IMR-90 (cell line): ENCODE data around the gene RSAD1. TPM values are rescaled to one million over a fixed set of nuclear protein-coding genes. Genes with fewer than 3 reads are reported as not detected.

Experiments
- ATAC-seq: fragments of 200-7000 bp; cut with Tn5 transposase; 2 replicates; pipeline ENCODE4 v1.9.1; 2020; ENCODE audit warnings: low read depth, mild to moderate bottlenecking, moderate library complexity
- BruUV-seq: library from RNA; stranded (reverse); fragments of 400-500 nt; replicated peaks from 2 replicates; lab custom pipeline; 2021; lab: Mats Ljungman, UMichigan
- CTCF ChIA-PET: fragments of 300-600 bp; formaldehyde crosslinking; extraction: SDS; loops from one replicate; lab custom pipeline; 2021; ENCODE audit warnings: antibody characterized with exemption; lab: Yijun Ruan, JAX
- POLR2A ChIA-PET: fragments of 300-600 bp; sonication (Branson Sonifier 250); formaldehyde crosslinking; loops from one replicate; lab custom pipeline; 2022; ENCODE audit warnings: antibody characterized with exemption; ENCODE audit not compliant: unreplicated experiment; lab: Charles Lee
- DNase-seq: peaks from one replicate; pipeline ENCODE4 v3.0.0; 2013
- H2AFZ ChIP-seq: replicated peaks from 2 replicates; pipeline ENCODE3; 2013; ENCODE audit warnings: low read length, mild to moderate bottlenecking; ENCODE audit not compliant: poor library complexity
- H2AK5ac ChIP-seq: 2 replicates; pipeline ENCODE4 v1.6.1; 2013; ENCODE audit warnings: low read depth, low read length, inconsistent platforms
- H2AK9ac ChIP-seq: replicated peaks from 2 replicates; pipeline ENCODE3; 2013; ENCODE audit warnings: mild to moderate bottlenecking, low read depth, low read length, moderate library complexity; ENCODE audit not compliant: poor library complexity
- H2BK120ac ChIP-seq: 2 replicates; pipeline ENCODE4 v1.6.1; 2013; ENCODE audit warnings: low read depth, low read length, inconsistent platforms
- H2BK15ac ChIP-seq: 3 replicates; pipeline ENCODE4 v1.6.1; 2013; ENCODE audit warnings: low read depth, low read length, inconsistent platforms
- H2BK20ac ChIP-seq: 2 replicates; pipeline ENCODE4 v1.6.1; 2013; ENCODE audit warnings: low read depth, mild to moderate bottlenecking, inconsistent platforms, low read length, moderate library complexity
- H2BK5ac ChIP-seq: 2 replicates; pipeline ENCODE4 v1.6.1; 2013; ENCODE audit warnings: mild to moderate bottlenecking, low read depth, low read length, inconsistent platforms; ENCODE audit not compliant: poor library complexity, severe bottlenecking
- H3K14ac ChIP-seq: replicated peaks from 2 replicates; pipeline ENCODE4 v1.6.1; 2013; ENCODE audit warnings: low read depth, low read length, inconsistent platforms
- H3K18ac ChIP-seq: 2 replicates; pipeline ENCODE4 v1.6.1; 2013; ENCODE audit warnings: low read depth, low read length, control low read depth
- H3K23ac ChIP-seq: 2 replicates; pipeline ENCODE4 v1.6.1; 2013; ENCODE audit warnings: low read depth, low read length, inconsistent platforms
- H3K27ac ChIP-seq: 2 replicates; pipeline ENCODE4 v1.5.1; 2013; ENCODE audit warnings: mild to moderate bottlenecking, control low read depth, low read length; ENCODE audit not compliant: insufficient read depth
- H3K27me3 ChIP-seq: 2 replicates; pipeline ENCODE4 v1.6.1; 2013; ENCODE audit warnings: low read length; ENCODE audit not compliant: control insufficient read depth, insufficient read depth
- H3K36me3 ChIP-seq: 2 replicates; pipeline ENCODE4 v1.6.1; 2013; ENCODE audit warnings: low read length, mixed read lengths; ENCODE audit not compliant: control insufficient read depth, insufficient read depth
- H3K4ac ChIP-seq: 2 replicates; pipeline ENCODE4 v1.6.1; 2013; ENCODE audit warnings: low read depth, low read length, inconsistent platforms
- H3K4me1 ChIP-seq: 2 replicates; pipeline ENCODE4 v1.6.1; 2013; ENCODE audit warnings: low read length, mixed read lengths; ENCODE audit not compliant: control insufficient read depth, insufficient read depth
- H3K4me2 ChIP-seq: 2 replicates; pipeline ENCODE4 v1.6.1; 2013; ENCODE audit warnings: low read depth, mild to moderate bottlenecking, control low read depth, low read length, moderate library complexity
- H3K4me3 ChIP-seq: 2 replicates; pipeline ENCODE4 v1.5.1; 2013; ENCODE audit warnings: low read depth, mild to moderate bottlenecking, control low read depth, low read length, moderate library complexity; ENCODE audit not compliant: insufficient read depth
- H3K56ac ChIP-seq: 2 replicates; pipeline ENCODE4 v1.6.1; 2013; ENCODE audit warnings: low read length, inconsistent platforms; ENCODE audit not compliant: insufficient read depth; ENCODE audit errors: extremely low read depth
- H3K79me1 ChIP-seq, 2 experiments: 2 replicates each; pipeline ENCODE4 v1.6.1; 2013; ENCODE audit warnings: low read length in 2 of 2, inconsistent platforms in 1 of 2, low read depth in 1 of 2
- H3K9ac ChIP-seq: 2 replicates; pipeline ENCODE4 v1.6.1; 2013; ENCODE audit warnings: low read depth, low read length, control low read depth
- H3K9me1 ChIP-seq: 2 replicates; pipeline ENCODE4 v1.6.1; 2013; ENCODE audit warnings: low read length, inconsistent platforms; ENCODE audit not compliant: insufficient read depth
- H3K9me3 ChIP-seq: 2 replicates; pipeline ENCODE4 v1.6.1; 2013; ENCODE audit warnings: low read length; ENCODE audit not compliant: control insufficient read depth, insufficient read depth
- H4K20me1 ChIP-seq: 2 replicates; pipeline ENCODE4 v1.6.1; 2013; ENCODE audit warnings: low read length, inconsistent platforms; ENCODE audit not compliant: insufficient read depth
- H4K5ac ChIP-seq: 2 replicates; pipeline ENCODE4 v1.6.1; 2013; ENCODE audit warnings: mild to moderate bottlenecking, low read depth, low read length, control low read depth
- H4K8ac ChIP-seq, 2 experiments: 2 replicates each; pipeline ENCODE4 v1.6.1; 2013; ENCODE audit warnings: low read depth in 2 of 2, low read length in 2 of 2, control low read depth in 1 of 2, inconsistent platforms in 1 of 2
- H4K91ac ChIP-seq: 2 replicates; pipeline ENCODE4 v1.6.1; 2013; ENCODE audit warnings: low read depth, low read length, inconsistent platforms; ENCODE audit not compliant: insufficient read depth
- BHLHE40 ChIP-seq: fragments of 150-350 bp; IDR thresholded peaks from 2 replicates; pipeline ENCODE4 v1.6.1; 2016; ENCODE audit warnings: mild to moderate bottlenecking, low read depth, low read length
- CEBPB ChIP-seq: IDR thresholded peaks from 2 replicates; pipeline ENCODE4 v1.6.1; 2012; ENCODE audit warnings: low read depth, low read length, improper control_type of control experiment
- CHD1 ChIP-seq: IDR thresholded peaks from 2 replicates; pipeline ENCODE4 v1.6.1; 2012; ENCODE audit warnings: low read depth, low read length, improper control_type of control experiment
- CTCF ChIP-seq: conservative IDR thresholded peaks from 2 replicates; pipeline ENCODE4 v1.5.1; 2012; ENCODE audit warnings: mild to moderate bottlenecking, low read depth, low read length, improper control_type of control experiment
- FOS ChIP-seq: fragments of 150-350 bp; IDR thresholded peaks from 2 replicates; pipeline ENCODE4 v1.6.1; 2016; ENCODE audit warnings: low read depth, low read length
- MAFK ChIP-seq: IDR thresholded peaks from 2 replicates; pipeline ENCODE4 v1.6.1; 2012; ENCODE audit warnings: low read depth, low read length, improper control_type of control experiment
- MAZ ChIP-seq: IDR thresholded peaks from 2 replicates; pipeline ENCODE4 v1.6.1; 2012; ENCODE audit warnings: low read depth, mild to moderate bottlenecking, low read length, improper control_type of control experiment, moderate library complexity, borderline replicate concordance
- MXI1 ChIP-seq: IDR thresholded peaks from 2 replicates; pipeline ENCODE4 v1.6.1; 2012; ENCODE audit warnings: low read depth, mild to moderate bottlenecking, low read length, moderate library complexity, borderline replicate concordance
- NFE2L2 ChIP-seq: fragments of 150-350 bp; IDR thresholded peaks from 2 replicates; pipeline ENCODE4 v1.6.1; 2016; ENCODE audit warnings: low read depth, mild to moderate bottlenecking, low read length
- POLR2A ChIP-seq: IDR thresholded peaks from 2 replicates; pipeline ENCODE4 v1.6.1; 2012; ENCODE audit warnings: mild to moderate bottlenecking, low read depth, low read length
- RAD21 ChIP-seq: IDR thresholded peaks from 2 replicates; pipeline ENCODE4 v1.6.1; 2012; ENCODE audit warnings: low read length, improper control_type of control experiment
- RCOR1 ChIP-seq: IDR thresholded peaks from 2 replicates; pipeline ENCODE4 v1.6.1; 2012; ENCODE audit warnings: mild to moderate bottlenecking, low read length, improper control_type of control experiment; ENCODE audit not compliant: insufficient replicate concordance
- RFX5 ChIP-seq: IDR thresholded peaks from 2 replicates; pipeline ENCODE4 v1.8.0; 2012; ENCODE audit warnings: low read depth, mild to moderate bottlenecking, low read length, moderate library complexity
- SMC3 ChIP-seq: fragments of 150-350 bp; IDR thresholded peaks from 2 replicates; pipeline ENCODE4 v1.6.1; 2016; ENCODE audit warnings: low read depth, mild to moderate bottlenecking, antibody characterized with exemption, low read length, moderate library complexity
- USF2 ChIP-seq: fragments of 150-350 bp; IDR thresholded peaks from 2 replicates; pipeline ENCODE4 v1.6.1; 2017; ENCODE audit warnings: mild to moderate bottlenecking, antibody characterized with exemption, low read length, low read depth
- WGBS, 2 experiments: methylation state at CpG; one replicate each; pipeline versions ENCODE4 v1.1.5 to v1.1.7; 2013; ENCODE audit warnings: missing lambda C conversion rate in 2 of 2; ENCODE audit not compliant: insufficient read length in 1 of 2; ENCODE audit errors: extremely low coverage in 2 of 2; 5-methylcytosine and 5-hydroxymethylcytosine counted together
- dilution Hi-C: fragments of 300-500 bp; cut with HindIII; formaldehyde crosslinking; loops from one replicate; pipeline ENCODE4 v1.14.3; 2018; ENCODE audit warnings: low sequenced_read_pairs; ENCODE audit not compliant: unreplicated experiment
- in situ Hi-C: fragments of 300-500 bp; cut with MboI; formaldehyde crosslinking; loops from 3 replicates; pipeline ENCODE4 v1.14.3; 2019; ENCODE audit warnings: low sequenced_read_pairs, inconsistent platforms, mixed read lengths
- intact Hi-C: fragments of 100-400 bp; cut with micrococcal nuclease; formaldehyde crosslinking; loops from 2 replicates; pipeline ENCODE4 v1.10.0; 2022
- polyA plus RNA-seq, 3 experiments: library from polyadenylated mRNA; depleted of rRNA; stranded (reverse); fragments of >200 nt; gene quantifications; 2 replicates each; pipeline ENCODE4 v1.2.3, GENCODE V29; 2012; ENCODE audit warnings: low replicate concordance in 1 of 3
- total RNA-seq: library from RNA; depleted of rRNA; stranded (reverse); fragments of >200 nt; gene quantifications from 2 replicates; pipeline ENCODE4 v1.2.3, GENCODE V29; 2012
- TF ChIP-seq, protein P1 (sequence below): fragments of 150-350 bp; IDR thresholded peaks from 2 replicates; pipeline ENCODE4 v1.6.1; 2016; ENCODE audit warnings: low read depth, mild to moderate bottlenecking, low read length, moderate library complexity, borderline replicate concordance

RSAD1 gene
- total and polyA plus RNA-seq, 2 of the 4 experiments (the other 2 are of a cell fraction) = 10.8 to 19.2 TPM

DNA sequence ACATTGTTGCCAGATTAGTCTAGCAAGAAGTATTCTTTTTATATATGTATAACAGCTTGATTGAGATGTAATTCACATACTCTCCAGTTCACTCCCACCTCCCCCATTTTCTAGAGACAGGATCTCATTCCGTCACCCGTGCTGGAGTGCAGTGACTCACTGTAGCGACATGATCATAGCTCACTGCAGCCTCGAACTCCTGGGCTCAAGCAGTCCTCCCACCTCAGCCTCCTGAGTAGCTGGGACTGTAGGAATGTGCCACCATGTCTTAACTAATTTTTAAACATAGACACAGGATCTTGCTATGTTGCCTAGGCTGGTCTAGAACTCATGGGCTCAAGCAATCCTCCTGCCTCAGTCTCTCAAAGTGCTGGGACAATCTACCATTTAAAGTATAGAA is 3.3 kb upstream of the RSAD1 start:
- WGBS, 2 experiments = 85% methylated on average over 4 of the region's 4 CpGs; no CpG with 5 or more reads in 1 of the 2 experiments

More for the DNA sequence above, 3.3 kb upstream of the RSAD1 start:
- Histone ChIP-seq H3K4me2 (no peak overlapping the region), H2BK20ac (no peak overlapping the region), H4K20me1 (peaks cover 8% of the 10 kb centered on the region; the same call in 1 of the 2 replicates), H3K4me3 (no peak overlapping the region), H3K9me1 (peaks cover 7% of the 10 kb centered on the region; the same call in 1 of the 2 replicates), H2BK120ac (no peak overlapping the region), H3K18ac (no peak overlapping the region), H3K27ac (no peak overlapping the region), H3K14ac (no peak overlapping the region), H2BK5ac (no peak overlapping the region), H4K5ac (no peak overlapping the region), H4K8ac (no peak overlapping the region), H2AK5ac (no peak overlapping the region), H3K23ac (no peak overlapping the region), H2BK15ac (no peak overlapping the region), H2AK9ac (no peak overlapping the region), H3K27me3 (peaks cover 2% of the 10 kb centered on the region; the same call in 1 of the 2 replicates), H4K91ac (no peak overlapping the region), H3K36me3 (peaks cover 14% of the 10 kb centered on the region), H3K4me1 (no peaks in the 10 kb centered on the region; the same call in 1 of the 2 replicates), H3K56ac (no peak overlapping the region), H3K79me1 (peaks cover 7 to 15% of the 10 kb centered on the region in 2 experiments; a peak in 3 of 4 replicates), H3K9me3 (no peaks in the 10 kb centered on the region), H3K4ac (no peak overlapping the region), H3K9ac (no peak overlapping the region), H2AFZ (no peak overlapping the region)
- ATAC-seq (no peak), DNase-seq (no peak)
- in situ Hi-C loops = no loop called here
- POLR2A ChIA-PET = no interaction called here
- intact Hi-C loops = no loop called here
- dilution Hi-C loops = no loop called here
- no TSS peak for BruUV-seq
- CTCF ChIA-PET = no interaction called here
- TF ChIP-seq SMC3 = no peak
- TF ChIP-seq MXI1 = no peak
- TF ChIP-seq MAFK = no peak
- no peak for TF ChIP-seq RAD21
- no peak for TF ChIP-seq POLR2A
- no peak for TF ChIP-seq CTCF
- TF ChIP-seq CEBPB = no peak
- no peak for TF ChIP-seq MAZ
- no peak for TF ChIP-seq RCOR1
- TF ChIP-seq RFX5 = no peak
- TF ChIP-seq BHLHE40 = no peak
- no peak for TF ChIP-seq USF2
- TF ChIP-seq CHD1 = no peak
- TF ChIP-seq FOS = no peak
- TF ChIP-seq, protein P1, sequence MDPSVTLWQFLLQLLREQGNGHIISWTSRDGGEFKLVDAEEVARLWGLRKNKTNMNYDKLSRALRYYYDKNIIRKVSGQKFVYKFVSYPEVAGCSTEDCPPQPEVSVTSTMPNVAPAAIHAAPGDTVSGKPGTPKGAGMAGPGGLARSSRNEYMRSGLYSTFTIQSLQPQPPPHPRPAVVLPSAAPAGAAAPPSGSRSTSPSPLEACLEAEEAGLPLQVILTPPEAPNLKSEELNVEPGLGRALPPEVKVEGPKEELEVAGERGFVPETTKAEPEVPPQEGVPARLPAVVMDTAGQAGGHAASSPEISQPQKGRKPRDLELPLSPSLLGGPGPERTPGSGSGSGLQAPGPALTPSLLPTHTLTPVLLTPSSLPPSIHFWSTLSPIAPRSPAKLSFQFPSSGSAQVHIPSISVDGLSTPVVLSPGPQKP = no peak
- no peak for TF ChIP-seq NFE2L2
